ENCODE data around the gene C11orf16.
"Not testable (repeated sequence)": the region's sequence is repeated elsewhere in the genome, so short reads cannot be mapped to it uniquely, and the experiment has no call there.

The C11orf16 gene

DNA sequence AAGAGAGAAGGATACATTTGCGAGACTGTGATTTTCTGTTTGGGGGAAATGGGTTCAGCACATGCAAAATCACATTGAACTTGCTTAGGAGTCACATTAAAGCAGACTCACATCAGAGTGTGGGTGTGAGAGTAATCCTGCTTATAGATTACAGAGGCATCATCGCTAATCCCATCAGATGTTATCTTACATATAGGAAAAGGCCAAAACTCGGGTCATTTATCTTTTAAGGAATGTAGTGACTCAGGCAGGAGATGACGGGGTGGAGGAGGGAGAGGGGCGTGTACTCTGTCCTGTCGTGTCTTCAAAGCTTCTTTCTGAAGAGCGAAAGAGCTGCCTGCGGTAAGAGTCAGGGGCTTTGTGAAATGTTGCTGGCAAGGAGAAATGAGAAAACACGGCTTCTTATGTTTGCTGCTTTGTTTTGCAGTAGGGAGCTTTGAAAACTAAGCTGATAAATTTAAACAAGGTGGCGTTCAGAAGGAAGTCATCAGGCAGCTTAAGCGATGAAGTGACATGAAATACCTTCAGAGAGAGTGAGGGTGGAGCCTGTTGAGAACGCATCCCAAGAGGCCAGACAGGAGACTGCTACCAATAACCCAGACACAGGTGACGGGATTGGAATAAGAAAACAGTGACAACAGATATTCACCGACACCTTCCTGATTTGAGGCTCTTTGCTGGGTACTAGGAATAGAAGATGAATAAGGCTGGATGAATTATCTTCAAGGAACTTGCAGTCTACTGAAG is 2.2 kb upstream of the C11orf16 start:
- DNase-seq = no peak

- DNase-seq = no peak
These were observed 1.2 kb upstream of the C11orf16 start for GRCh38 chr11:8933931-8934330.

GRCh38 chr11:8930456-8931175 is 2.1 kb downstream of the C11orf16 start:
- DNase-seq = no peak

GRCh38 chr11:8928981-8929615 is 3.6 kb downstream of the C11orf16 start:
- DNase-seq = no peak

DNA sequence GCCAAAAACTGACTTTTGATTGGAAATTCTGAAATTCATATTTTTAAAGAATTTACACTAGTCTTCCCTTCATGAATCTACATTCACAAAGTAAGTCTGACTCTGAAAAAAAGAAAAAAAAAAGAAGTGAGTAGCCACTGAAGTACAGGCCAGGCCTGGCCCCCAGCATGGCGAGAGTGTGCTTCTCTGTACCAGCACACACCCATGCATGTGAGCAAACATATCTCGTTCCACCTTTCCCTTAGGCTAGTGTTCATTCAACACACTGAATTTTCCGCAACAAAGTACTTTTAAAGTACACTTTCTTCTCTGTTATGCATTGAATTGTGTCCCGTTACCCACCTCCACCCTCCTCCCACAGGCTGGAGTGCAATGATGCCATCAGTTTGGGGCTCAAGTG is 4.5 kb downstream of the C11orf16 start:
- no peak for DNase-seq

GRCh38 chr11:8927233-8927632 is 5.5 kb downstream of the C11orf16 start:
- DNase-seq = no peak

- no peak for DNase-seq
These were observed 6.5 kb downstream of the C11orf16 start for GRCh38 chr11:8926236-8926635.

DNA sequence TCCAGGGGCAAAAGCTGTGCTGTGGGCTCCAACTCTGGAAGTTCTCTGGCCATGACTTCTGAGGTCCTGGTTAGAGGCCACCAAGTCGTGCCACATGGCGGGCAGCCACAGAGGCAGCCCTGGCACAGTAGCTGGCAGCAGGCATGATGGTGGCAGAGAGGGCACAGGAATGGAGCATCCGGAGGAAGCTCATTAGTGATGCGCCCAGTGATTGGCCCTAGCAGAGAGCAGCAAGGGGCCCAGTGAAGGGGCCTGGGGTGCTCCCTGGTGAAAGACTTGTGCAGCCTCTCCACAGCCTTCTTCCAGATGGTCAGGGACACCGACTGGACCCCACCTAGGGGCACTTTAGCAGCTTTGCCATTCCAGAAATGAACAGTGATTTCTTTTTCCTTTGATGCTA is 7.0 kb downstream of the C11orf16 start:
- no peak for DNase-seq

GRCh38 chr11:8922691-8923090 is 10.1 kb downstream of the C11orf16 start:
- no peak for DNase-seq

GRCh38 chr11:8917157-8917825 is 15.5 kb downstream of the C11orf16 start:
- DNase-seq = peak; percentile 78

- DNase-seq = no peak
These were observed 18.1 kb downstream of the C11orf16 start for GRCh38 chr11:8914661-8915018.

GRCh38 chr11:8913961-8914660 is 18.6 kb downstream of the C11orf16 start:
- DNase-seq = no peak

- DNase-seq = peak; percentile 98
These were observed 21.5 kb downstream of the C11orf16 start, which contains the start of gene AKIP1 for GRCh38 chr11:8911029-8911823. TSS of gene AKIP1 (plus strand) at chr11:8911189. CDS start at chr11:8911450, 261 bp downstream.

- DNase-seq = no peak
These were observed 22.1 kb downstream of the C11orf16 start for GRCh38 chr11:8910649-8911026.

DNA sequence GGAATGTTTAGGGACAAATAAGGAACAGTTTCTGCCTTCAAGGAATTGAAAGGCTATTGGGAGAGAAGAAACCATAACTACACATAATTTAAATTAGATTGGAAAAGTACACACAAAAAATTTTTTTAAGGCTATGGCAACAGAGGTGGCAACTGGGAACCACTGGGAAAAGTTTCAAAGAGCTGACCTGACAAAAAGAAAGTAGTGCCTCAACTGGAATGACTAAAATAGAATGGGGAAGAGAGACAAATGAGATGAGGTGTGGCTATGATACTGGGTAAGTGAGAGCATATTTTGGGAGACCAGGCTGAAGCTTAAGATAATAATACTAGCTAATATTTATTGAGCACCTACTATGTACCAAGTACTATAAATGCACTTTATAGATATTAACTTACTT is 24.6 kb downstream of the C11orf16 start:
- no peak for DNase-seq

GRCh38 chr11:8907116-8907515 is 25.6 kb downstream of the C11orf16 start:
- DNase-seq = no peak

- no peak for DNase-seq
These were observed 27.1 kb downstream of the C11orf16 start for GRCh38 chr11:8905528-8906165.

DNA sequence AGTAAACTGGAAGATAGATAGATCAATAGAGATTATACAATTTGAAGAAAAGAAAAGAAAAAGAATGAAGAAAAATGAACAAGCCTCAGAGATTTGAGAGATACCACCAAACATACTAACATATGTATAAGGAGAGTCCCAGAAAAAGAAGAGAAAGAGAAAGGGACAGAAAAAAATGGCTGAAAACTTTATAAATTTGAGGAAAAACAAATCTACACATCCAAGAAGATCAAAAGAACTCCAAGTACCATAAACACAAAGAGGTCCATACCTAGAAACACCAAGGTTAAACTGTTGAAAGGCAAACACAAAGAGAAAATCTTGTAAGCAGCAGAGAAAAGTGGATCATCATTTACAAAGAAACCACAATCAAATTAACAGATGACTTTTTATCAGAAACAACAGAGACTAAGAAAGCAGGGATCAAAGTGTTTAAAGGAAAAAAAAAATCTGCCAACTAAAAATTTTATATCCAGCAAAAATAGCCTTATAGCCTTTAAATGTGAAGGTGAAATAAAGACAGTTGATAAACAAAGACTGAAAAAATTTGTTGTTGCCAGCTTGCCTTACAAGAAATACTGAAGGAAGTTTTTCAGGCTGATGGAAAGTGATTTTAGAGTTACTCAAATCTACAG is 33.5 kb downstream of the C11orf16 start:
- no peak for DNase-seq

DNA sequence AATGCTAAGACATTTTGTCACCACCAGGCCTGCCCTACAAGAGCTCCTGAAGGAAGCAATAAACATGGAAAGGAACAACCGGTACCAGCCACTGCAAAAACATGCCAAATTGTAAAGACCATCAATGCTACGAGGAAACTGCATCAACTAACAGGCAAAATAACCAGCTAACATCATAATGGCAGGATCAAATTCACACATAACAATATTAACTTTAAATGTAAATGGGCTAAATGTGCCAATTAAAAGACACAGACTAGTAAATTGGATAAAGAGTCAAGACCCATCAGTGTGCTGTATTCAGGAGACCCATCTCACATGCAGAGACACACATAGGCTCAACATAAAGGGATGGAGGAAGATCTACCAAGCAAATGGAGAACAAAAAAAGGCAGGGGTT is 41.6 kb downstream of the C11orf16 start:
- DNase-seq = not testable (repeated sequence)

- DNase-seq = no peak
These were observed 46.4 kb downstream of the C11orf16 start for GRCh38 chr11:8886322-8886721.

- DNase-seq = not testable (repeated sequence)
These were observed 51.2 kb downstream of the C11orf16 start for GRCh38 chr11:8881585-8881984.

Measured in right forelimb (tissue), 1 donor.